ENCODE data around the gene TACC2. TPM values are rescaled to one million over a fixed set of nuclear protein-coding genes. Genes with fewer than 3 reads are reported as not detected.

The TACC2 gene
- total and polyA plus RNA-seq, 2 donors (not counting 3 experiments of a cell fraction or from before 2014, with no cell fraction given): 14.4 to 46.2 TPM

DNA sequence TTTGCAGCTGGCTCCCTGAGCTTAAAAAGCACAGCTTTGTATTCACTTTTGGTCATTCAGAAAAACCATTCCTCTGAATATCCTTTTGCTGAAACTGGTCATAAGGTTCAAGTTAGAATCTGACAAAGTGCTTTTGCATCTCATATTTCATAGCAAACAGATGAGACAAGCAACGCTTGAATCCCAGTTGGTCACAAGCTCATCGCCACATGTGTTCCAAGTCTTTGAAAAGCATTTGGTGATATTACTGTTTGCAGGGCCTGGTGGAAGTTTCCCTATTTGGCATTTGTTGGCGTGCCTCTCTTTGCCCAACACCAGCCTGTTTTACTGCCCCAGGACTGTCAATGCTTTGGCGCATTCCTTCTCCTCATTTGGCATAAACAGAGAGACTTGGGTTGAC, 10.3 kb downstream of the TACC2 start:
- Histone ChIP-seq H3K79me2 (ENCODE audit: control insufficient read depth, insufficient read depth, low read length) (no peaks in the 10 kb centered on the region), H3K4me1 (ENCODE audit: control insufficient read depth, extremely low read depth, insufficient read depth, low read length) (no peaks in the 10 kb centered on the region), H3K36me3 (ENCODE audit: control insufficient read depth in 2 of 2, extremely low read depth in 1 of 2, insufficient read depth in 2 of 2, low read length in 2 of 2) (no peaks in the 10 kb centered on the region), H3K9me3 (replicated peaks; ENCODE audit: control insufficient read depth, insufficient read depth, low read length) (no peaks in the 10 kb centered on the region), H3K9ac (replicated peaks; ENCODE audit: extremely low read depth, insufficient read depth, low read length) (no peak overlapping the region), H3K27me3 (ENCODE audit: control insufficient read depth in 2 of 2, insufficient read depth in 2 of 2, low read length in 2 of 2) (peaks cover 0 to 2% of the 10 kb centered on the region in 2 experiments), H3K27ac (ENCODE audit: insufficient read depth, low read depth, low read length) (no peak overlapping the region), H3K4me3 (replicated peaks in 1 of 3; ENCODE audit: insufficient read depth in 1 of 3, low read depth in 1 of 3, low read length in 3 of 3) (no peak overlapping the region), H2AFZ (ENCODE audit: low read depth, low read length) (no peak overlapping the region), H3K4me2 (ENCODE audit: insufficient read depth, low read length) (no peak overlapping the region), H4K20me1 (replicated peaks; ENCODE audit: control insufficient read depth, extremely low read depth, insufficient read depth, low read length) (no peaks in the 10 kb centered on the region), H3K9me1 (replicated peaks; ENCODE audit: control insufficient read depth, extremely low read depth, insufficient read depth, low read length) (no peaks in the 10 kb centered on the region)
- intact Hi-C loops (cut with micrococcal nuclease) (no loop called here), dilution Hi-C loops (cut with MboI; ENCODE audit: extremely low pct_ligation_motif_present, low sequenced_read_pairs) (no loop called here)
- no TSS peak for BruUV-seq (replicated peaks)
- DNase-seq (ENCODE audit: low read depth, low spot score): no peak
- TF ChIP-seq JUN (IDR thresholded peaks at IDR 0.05; ENCODE audit: borderline replicate concordance, insufficient read depth, insufficient read length, low read depth) (no peak), GATA2 (IDR thresholded peaks at IDR 0.05; ENCODE audit: insufficient read depth, insufficient read length, low read depth, low read length) (no peak), MAX (IDR thresholded peaks at IDR 0.05; ENCODE audit: insufficient read depth, insufficient read length) (no peak), FOS (IDR thresholded peaks at IDR 0.05; ENCODE audit: borderline replicate concordance, insufficient read depth, low read length) (no peak), POLR2AphosphoS5 (IDR thresholded peaks at IDR 0.05; ENCODE audit: insufficient read depth, low read depth, low read length) (no peak), CTCF (IDR thresholded peaks at IDR 0.05; ENCODE audit: extremely low read depth in 1 of 2, insufficient read depth in 1 of 2, low read depth in 1 of 2, low read length in 2 of 2) (no peak), POLR2A (IDR thresholded peaks at IDR 0.05; ENCODE audit: low read depth, low read length) (no peak), MYC (IDR thresholded peaks at IDR 0.05; ENCODE audit: low read depth, low read length) (no peak), EZH2 (IDR thresholded peaks at IDR 0.05; ENCODE audit: borderline replicate concordance, low read depth, low read length, severe bottlenecking) (no peak)
- ChIA-PET CTCF (interaction anchor here (1.1 kb wide), 1 partner anchor 52 kb away, joined by 5 read pairs; no protein-coding TSS in a partner anchor), POLR2A (no interaction called here)
- FAIRE-seq: no peak
